RWPE2 (cell line): Measurements from ENCODE around the gene TSHZ2.

ENCODE experiments used
- ATAC-seq: fragments of 200-7000 bp; cut with Tn5 transposase; 3 replicates; pipeline ENCODE4 v1.9.1; 2021; ENCODE audit warnings: low read depth
- DNase-seq: peaks from one replicate; pipeline ENCODE4 v3.0.0-alpha.2; 2020; ENCODE audit warnings: low spot score
- H3K27ac ChIP-seq: fragments of 450-650 bp; 2 replicates; pipeline ENCODE4 v1.5.1; 2017; ENCODE audit warnings: mild to moderate bottlenecking; ENCODE audit not compliant: poor library complexity, severe bottlenecking
- H3K27me3 ChIP-seq: fragments of 250-450 bp; sonication (Bioruptor Pico); 2 replicates; pipeline ENCODE4 v1.5.1; 2021; ENCODE audit warnings: mild to moderate bottlenecking, moderate library complexity; ENCODE audit not compliant: insufficient read depth, poor library complexity, severe bottlenecking
- H3K36me3 ChIP-seq: fragments of 250-450 bp; sonication (Bioruptor Pico); 2 replicates; pipeline ENCODE4 v1.5.1; 2020; ENCODE audit warnings: low read depth, mild to moderate bottlenecking, moderate library complexity
- H3K4me1 ChIP-seq: fragments of 250-450 bp; sonication (Bioruptor Pico); 2 replicates; pipeline ENCODE4 v1.5.1; 2021; ENCODE audit warnings: mild to moderate bottlenecking, moderate library complexity; ENCODE audit not compliant: insufficient read depth, poor library complexity, severe bottlenecking
- H3K4me3 ChIP-seq: fragments of 250-450 bp; sonication (Bioruptor Pico); 2 replicates; pipeline ENCODE4 v1.5.1; 2021; ENCODE audit warnings: mild to moderate bottlenecking, moderate library complexity; ENCODE audit not compliant: severe bottlenecking
- H3K9me3 ChIP-seq: fragments of 250-450 bp; sonication (Bioruptor Pico); 2 replicates; pipeline ENCODE4 v1.5.1; 2021; ENCODE audit warnings: mild to moderate bottlenecking, moderate library complexity; ENCODE audit not compliant: severe bottlenecking
- TF ChIP-seq, protein P1 (sequence below): fragments of 450-650 bp; IDR thresholded peaks from one replicate; pipeline ENCODE4 v1.5.1; 2017; ENCODE audit warnings: mild to moderate bottlenecking, moderate library complexity; ENCODE audit not compliant: poor library complexity, severe bottlenecking

The TSHZ2 gene

DNA sequence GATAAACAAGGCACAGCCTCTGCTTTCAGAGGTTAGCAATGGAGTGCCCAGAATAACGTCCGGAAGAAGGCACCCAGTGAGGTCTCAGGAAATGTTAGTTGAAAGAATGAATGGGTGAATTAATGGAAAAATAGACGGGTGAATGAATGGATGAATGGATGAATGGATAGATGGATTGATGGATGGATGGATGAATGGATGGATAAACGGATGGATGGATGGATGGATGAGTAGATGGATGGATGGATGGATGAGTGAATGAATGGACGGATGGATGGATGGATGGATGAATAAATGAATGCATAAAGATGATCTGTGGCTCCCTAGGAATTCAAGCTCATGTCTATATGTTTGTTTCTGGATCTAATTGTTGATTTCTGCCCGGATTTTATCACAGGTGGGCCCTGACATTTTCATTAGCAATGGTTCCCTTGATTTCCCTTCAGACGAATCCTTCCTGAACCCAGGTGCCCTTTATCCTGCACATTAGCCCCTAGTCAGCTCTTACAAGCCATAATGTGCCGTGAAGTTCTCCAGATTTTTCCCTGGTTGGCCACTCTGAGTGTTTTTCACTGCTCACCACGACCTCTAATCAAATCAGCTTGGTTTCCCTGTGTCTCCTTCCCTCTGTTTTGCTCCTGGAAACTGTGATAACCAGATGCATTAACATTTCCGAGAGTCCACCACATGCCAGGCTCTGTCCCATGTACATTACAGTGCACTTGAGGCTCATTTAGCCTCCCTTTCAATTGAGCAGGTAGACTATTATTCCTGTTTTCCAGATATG is 22.2 kb downstream of the TSHZ2 start:
- no peak for ATAC-seq
- TF ChIP-seq, protein P1, sequence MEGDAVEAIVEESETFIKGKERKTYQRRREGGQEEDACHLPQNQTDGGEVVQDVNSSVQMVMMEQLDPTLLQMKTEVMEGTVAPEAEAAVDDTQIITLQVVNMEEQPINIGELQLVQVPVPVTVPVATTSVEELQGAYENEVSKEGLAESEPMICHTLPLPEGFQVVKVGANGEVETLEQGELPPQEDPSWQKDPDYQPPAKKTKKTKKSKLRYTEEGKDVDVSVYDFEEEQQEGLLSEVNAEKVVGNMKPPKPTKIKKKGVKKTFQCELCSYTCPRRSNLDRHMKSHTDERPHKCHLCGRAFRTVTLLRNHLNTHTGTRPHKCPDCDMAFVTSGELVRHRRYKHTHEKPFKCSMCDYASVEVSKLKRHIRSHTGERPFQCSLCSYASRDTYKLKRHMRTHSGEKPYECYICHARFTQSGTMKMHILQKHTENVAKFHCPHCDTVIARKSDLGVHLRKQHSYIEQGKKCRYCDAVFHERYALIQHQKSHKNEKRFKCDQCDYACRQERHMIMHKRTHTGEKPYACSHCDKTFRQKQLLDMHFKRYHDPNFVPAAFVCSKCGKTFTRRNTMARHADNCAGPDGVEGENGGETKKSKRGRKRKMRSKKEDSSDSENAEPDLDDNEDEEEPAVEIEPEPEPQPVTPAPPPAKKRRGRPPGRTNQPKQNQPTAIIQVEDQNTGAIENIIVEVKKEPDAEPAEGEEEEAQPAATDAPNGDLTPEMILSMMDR: no peak
- no peak for DNase-seq
- H3K9me3 ChIP-seq: no peaks in the 10 kb centered on the region
- no peaks in the 10 kb centered on the region for H3K4me1 ChIP-seq
- no peaks in the 10 kb centered on the region for H3K27me3 ChIP-seq
- no peak overlapping the region for H3K27ac ChIP-seq
- H3K36me3 ChIP-seq: no peaks in the 10 kb centered on the region
- H3K4me3 ChIP-seq: no peak overlapping the region

DNA sequence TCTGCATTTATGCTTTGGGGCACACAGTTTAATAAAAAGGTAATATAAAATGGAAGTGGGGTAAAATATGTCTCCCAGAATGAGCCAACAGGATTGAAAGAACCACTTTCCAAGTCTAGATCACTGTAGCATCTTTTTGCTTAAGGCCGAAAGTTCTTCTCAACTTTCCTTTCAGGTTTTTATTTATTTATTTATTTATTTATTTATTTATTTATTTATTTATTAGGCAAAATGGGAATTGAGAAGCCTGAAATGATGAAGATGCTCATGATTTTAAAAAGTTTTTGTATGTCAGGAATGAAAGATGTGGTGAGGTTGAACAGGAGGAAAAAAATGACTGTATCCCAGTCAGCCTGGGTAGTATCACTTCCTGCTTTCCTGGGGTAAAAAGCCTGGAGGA is 24.0 kb downstream of the TSHZ2 start:
- Histone ChIP-seq H3K9me3 (no peaks in the 10 kb centered on the region), H3K27ac (no peak overlapping the region), H3K4me1 (no peaks in the 10 kb centered on the region), H3K36me3 (no peaks in the 10 kb centered on the region), H3K27me3 (no peaks in the 10 kb centered on the region), H3K4me3 (no peak overlapping the region)
- TF ChIP-seq, protein P1: no peak
- DNase-seq: no peak
- ATAC-seq: no peak

DNA sequence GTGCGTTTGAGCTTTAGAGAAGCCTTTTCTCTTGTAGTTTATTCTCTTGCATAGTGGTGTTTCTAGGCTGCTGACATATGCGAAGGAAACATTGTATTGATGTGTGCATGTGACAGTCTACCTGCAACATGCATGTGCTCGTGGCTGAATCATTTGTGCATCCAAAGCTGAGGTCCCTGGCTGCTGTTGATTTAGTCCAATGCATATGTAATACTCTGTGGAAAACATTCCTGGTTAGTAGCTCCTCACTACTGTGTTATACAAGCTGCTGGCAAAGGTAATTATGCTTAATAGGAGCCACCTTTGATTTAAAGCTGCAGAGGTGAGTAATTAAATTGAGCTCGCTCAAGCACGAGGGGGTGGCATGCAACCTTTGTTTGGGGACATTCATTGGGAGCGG is 24.5 kb downstream of the TSHZ2 start:
- H3K4me1 ChIP-seq: no peaks in the 10 kb centered on the region
- no peaks in the 10 kb centered on the region for H3K9me3 ChIP-seq
- no peak overlapping the region for H3K4me3 ChIP-seq
- no peaks in the 10 kb centered on the region for H3K27me3 ChIP-seq
- TF ChIP-seq, protein P1: no peak
- H3K36me3 ChIP-seq: no peaks in the 10 kb centered on the region
- no peak overlapping the region for H3K27ac ChIP-seq
- no peak for ATAC-seq
- no peak for DNase-seq

DNA sequence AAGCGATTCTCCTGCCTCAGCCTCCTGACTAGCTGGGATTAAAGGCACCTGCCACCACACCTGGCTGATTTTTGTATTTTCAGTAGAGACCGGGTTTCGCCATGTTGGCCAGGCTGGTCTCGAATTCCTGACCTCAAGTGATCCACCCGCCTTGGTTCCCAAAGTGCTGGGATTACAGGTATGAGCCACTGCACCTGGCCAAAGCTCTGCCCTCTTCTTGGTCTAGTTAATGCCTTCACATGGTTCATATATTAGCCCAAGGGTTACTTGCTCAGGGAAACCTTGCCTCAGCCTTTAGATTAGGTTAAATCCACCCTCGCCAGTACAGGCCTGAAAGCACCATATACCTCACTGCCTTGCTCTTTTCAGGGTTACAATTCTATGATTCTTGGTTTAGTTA is 26.1 kb downstream of the TSHZ2 start:
- Histone ChIP-seq H3K4me1 (no peaks in the 10 kb centered on the region), H3K27me3 (no peaks in the 10 kb centered on the region), H3K4me3 (no peak overlapping the region), H3K9me3 (no peaks in the 10 kb centered on the region), H3K27ac (no peak overlapping the region), H3K36me3 (no peaks in the 10 kb centered on the region)
- ATAC-seq (no peak), DNase-seq (no peak)
- TF ChIP-seq, protein P1: no peak

DNA sequence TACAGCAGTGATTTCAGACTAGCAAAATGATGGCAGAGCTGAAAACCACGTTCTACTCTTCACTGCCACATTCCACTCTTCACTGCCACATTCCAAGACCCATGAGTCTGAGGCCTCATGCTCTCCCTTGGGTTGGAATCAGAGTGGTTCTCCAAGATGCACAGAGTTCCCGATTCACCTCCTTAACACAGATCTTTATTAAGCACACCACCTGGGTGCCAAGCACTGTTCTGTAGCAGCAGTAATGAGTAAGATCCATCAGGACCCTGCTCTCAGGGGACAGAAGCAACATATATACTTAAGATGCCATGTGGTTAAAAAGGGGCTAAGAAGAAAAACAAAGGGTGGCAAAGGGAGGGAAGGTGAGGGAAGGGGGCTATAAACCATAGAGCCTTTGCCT is 26.9 kb downstream of the TSHZ2 start:
- Histone ChIP-seq H3K36me3 (no peaks in the 10 kb centered on the region), H3K4me1 (no peaks in the 10 kb centered on the region), H3K27me3 (no peaks in the 10 kb centered on the region), H3K9me3 (no peaks in the 10 kb centered on the region), H3K27ac (no peak overlapping the region), H3K4me3 (no peak overlapping the region)
- TF ChIP-seq, protein P1: no peak
- ATAC-seq: no peak
- no peak for DNase-seq
